ENCODE results near the gene BTBD9. TPM values are rescaled to one million over a fixed set of nuclear protein-coding genes. Genes with fewer than 3 reads are reported as not detected.

BTBD9 gene
- total RNA-seq, 6 experiments from 2014 or later: 11.0 to 12.7 (median 12.5) TPM

DNA sequence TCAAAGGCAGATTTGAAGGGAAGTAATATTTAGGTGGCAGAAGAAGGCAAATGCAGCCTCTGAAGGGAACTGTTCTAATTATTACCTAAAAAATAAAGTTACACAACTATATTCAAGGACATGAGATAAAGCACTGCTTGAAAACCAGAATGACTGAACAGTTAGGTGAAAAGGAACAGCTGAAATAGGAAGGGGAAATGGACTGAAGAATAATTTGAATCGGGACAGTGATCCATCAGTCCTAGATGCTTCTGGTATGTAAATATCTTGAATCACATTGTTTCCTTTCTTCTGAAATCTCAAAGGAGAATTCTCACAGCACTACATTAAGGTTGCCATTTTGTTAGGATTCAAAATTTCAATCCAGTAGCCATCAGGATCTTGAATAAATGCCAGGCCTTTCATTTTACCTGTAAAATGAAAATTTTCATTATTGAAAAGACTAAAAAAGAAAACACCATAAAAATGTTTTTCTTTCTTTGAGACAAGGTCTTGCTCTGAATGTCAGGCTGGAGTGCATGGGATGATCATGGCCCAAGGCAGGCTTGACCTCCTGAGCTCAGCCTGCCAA lies 37.3 kb upstream of the BTBD9 start:
- Mint-ChIP-seq H3K9me3 (no peaks in the 10 kb centered on the region), H3K27ac (no peak overlapping the region), H3K27me3 (ENCODE audit: insufficient read depth) (no peaks in the 10 kb centered on the region; the same call in 1 of the 2 replicates), H3K4me3 (no peak overlapping the region), H3K36me3 (ENCODE audit: low read depth) (peaks cover 13% of the 10 kb centered on the region; the same call in 1 of the 2 replicates), H3K4me1 (ENCODE audit: low read depth) (no peaks in the 10 kb centered on the region)
- TF ChIP-seq, protein P1, sequence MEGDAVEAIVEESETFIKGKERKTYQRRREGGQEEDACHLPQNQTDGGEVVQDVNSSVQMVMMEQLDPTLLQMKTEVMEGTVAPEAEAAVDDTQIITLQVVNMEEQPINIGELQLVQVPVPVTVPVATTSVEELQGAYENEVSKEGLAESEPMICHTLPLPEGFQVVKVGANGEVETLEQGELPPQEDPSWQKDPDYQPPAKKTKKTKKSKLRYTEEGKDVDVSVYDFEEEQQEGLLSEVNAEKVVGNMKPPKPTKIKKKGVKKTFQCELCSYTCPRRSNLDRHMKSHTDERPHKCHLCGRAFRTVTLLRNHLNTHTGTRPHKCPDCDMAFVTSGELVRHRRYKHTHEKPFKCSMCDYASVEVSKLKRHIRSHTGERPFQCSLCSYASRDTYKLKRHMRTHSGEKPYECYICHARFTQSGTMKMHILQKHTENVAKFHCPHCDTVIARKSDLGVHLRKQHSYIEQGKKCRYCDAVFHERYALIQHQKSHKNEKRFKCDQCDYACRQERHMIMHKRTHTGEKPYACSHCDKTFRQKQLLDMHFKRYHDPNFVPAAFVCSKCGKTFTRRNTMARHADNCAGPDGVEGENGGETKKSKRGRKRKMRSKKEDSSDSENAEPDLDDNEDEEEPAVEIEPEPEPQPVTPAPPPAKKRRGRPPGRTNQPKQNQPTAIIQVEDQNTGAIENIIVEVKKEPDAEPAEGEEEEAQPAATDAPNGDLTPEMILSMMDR (IDR thresholded peaks at IDR 0.05): no peak
- DNase-seq: no peak

DNA sequence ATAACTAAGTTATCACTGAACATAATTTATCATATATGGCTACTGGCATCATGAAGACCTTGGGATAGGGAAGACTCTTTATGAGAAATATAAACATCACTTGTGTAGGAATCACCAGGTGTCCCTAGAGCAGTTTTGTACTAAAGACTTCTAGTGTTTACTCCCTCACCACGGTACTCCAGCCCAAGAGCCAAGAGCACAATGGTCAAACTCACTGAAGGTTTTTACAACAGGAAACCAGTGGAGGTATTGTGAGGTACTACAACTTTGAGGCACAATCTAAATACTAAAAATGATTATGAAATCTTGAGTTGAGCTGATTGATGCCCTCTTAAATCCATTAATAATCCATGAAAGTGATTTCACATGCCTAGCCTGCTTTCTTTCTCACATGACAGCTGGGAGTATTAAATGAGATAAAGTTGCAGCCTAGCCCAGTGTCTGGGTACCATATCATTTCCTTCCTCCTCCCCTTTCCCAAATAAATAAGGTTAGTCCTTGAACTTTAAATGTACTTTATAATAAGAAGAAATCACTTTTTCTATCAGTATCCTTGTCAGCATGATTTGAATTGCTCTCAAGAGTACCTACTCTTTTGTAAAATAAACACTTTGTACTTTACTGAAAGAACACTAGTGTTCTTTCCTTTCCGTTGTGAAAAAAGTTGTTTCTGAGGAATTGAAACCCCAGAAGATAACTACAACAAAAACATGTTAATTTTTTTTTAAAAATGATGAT lies 36.7 kb upstream of the BTBD9 start:
- H3K36me3 Mint-ChIP-seq (ENCODE audit: low read depth): peaks cover 7% of the 10 kb centered on the region; the same call in 1 of the 2 replicates

DNA sequence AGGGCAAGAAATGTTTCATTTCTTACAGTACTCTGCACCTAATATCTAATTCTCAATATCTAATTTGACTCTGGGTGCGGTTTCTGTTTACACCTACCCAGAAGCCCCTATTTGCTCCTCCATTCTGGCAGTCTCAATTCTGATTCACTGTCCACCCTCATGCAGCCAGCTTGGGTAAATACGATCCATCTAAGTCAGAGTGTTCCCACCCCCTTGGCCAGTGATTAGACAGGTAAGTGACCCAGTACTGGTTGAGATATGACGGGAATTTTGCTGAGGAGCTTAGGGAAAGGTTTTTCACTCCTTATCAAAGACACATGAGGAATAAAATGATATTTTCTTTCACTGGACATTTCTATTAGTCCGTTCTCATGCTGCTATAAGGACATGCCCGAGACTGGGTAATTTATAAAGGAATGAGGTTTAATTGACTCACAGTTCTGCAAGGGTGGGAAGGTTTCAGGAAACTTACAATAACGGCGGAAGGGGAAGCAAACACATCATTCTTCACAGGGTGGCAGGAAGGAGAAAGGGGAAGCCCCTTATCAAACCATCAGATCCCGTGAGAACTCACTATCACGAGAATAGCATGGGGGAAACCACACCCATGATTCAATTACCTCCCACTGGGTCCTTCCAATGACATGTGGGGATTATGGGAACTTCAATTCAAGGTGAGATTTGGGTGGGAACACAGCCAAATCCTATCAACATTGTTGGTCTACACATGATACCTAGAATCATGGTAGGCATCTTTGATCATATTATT lies 33.9 kb upstream of the BTBD9 start:
- Mint-ChIP-seq H3K4me1 (ENCODE audit: low read depth) (no peaks in the 10 kb centered on the region), H3K9me3 (no peaks in the 10 kb centered on the region), H3K27ac (no peak overlapping the region)

More for the DNA sequence above, 36.7 kb upstream of the BTBD9 start:
- Mint-ChIP-seq H3K4me3 (no peak overlapping the region), H3K4me1 (ENCODE audit: low read depth) (no peaks in the 10 kb centered on the region), H3K27ac (no peak overlapping the region), H3K27me3 (ENCODE audit: insufficient read depth) (no peaks in the 10 kb centered on the region; the same call in 1 of the 2 replicates), H3K9me3 (no peaks in the 10 kb centered on the region)
- no peak for DNase-seq
- TF ChIP-seq, protein P1 (IDR thresholded peaks at IDR 0.05): no peak

DNA sequence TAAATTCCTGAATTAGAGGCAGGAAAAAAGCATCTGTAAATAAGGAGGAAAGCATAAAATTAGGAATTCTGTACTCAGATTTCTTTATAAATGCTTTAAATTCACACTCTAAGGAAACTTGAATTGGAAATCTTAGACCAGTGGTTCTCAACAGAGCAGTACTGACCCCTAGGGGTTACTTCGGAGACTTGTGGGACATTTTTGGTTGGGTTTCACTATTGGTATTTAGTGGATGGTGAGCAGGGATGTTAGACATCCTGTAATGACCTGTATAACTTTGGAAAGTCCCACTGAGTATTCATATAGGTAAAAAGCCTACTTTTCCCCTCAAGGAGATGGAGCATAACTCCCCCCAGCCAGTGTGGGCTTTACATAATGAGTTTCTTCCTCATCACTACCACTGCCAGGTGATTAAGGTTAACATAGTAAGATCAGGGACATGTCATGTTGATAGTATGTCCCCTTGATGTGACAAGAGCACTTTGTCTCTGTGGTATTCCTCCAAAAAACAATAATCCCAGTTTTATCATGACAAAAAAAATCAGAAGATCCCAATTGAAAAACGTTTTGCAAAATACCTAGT lies 32.2 kb upstream of the BTBD9 start:
- Mint-ChIP-seq H3K4me3 (no peak overlapping the region), H3K27ac (no peak overlapping the region), H3K27me3 (ENCODE audit: insufficient read depth) (peaks cover 2% of the 10 kb centered on the region; the same call in 1 of the 2 replicates), H3K36me3 (ENCODE audit: low read depth) (peaks cover 5% of the 10 kb centered on the region; the same call in 1 of the 2 replicates), H3K9me3 (no peaks in the 10 kb centered on the region), H3K4me1 (ENCODE audit: low read depth) (no peaks in the 10 kb centered on the region)
- DNase-seq: peak; percentile 55
- TF ChIP-seq, protein P1 (IDR thresholded peaks at IDR 0.05): peak; percentile 86

More for the DNA sequence above, 33.9 kb upstream of the BTBD9 start:
- no peak overlapping the region for H3K4me3 Mint-ChIP-seq
- peaks cover 7% of the 10 kb centered on the region; the same call in 1 of the 2 replicates for H3K36me3 Mint-ChIP-seq (ENCODE audit: low read depth)
- no peak for DNase-seq
- H3K27me3 Mint-ChIP-seq (ENCODE audit: insufficient read depth): no peaks in the 10 kb centered on the region; the same call in 1 of the 2 replicates
- TF ChIP-seq, protein P1 (IDR thresholded peaks at IDR 0.05): no peak

DNA sequence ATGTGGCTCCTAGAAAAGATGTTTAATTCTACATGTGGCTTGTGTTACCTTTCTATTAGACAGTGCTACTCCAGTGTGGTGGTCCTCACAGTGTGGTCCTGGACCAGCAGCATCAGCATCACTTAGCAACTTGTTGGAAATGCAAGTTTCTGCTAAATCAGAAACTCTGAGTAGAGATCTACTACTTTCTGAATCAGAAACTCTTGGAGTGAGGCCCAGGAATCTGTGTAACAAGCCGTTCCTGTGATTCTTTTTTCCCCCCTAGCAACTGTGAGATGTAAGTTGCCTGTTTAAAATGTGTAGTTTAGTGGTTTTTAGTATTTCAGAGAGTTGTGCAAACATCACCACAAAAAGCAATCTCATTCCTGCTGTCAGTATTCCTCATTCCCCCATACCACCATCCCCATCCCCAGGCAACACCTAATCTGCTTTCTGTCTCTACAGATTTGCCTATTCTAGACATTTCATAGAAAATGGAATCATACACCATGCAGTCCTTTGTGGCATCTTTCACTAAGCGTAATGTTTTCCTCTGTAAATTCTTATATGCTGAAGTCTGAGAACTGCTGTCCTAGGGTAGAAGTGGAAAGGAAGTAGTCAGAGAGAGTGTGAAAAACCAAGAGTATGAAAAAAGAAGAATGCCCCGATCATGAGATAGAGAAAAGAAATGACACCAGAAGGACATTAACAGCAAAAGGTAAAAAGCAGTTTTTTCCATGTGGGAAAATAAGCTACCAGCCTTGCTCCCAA lies 18.9 kb upstream of the BTBD9 start:
- no peak overlapping the region for H3K4me3 Mint-ChIP-seq
- H3K27me3 Mint-ChIP-seq (ENCODE audit: insufficient read depth): peaks cover 2% of the 10 kb centered on the region; the same call in 1 of the 2 replicates
- H3K9me3 Mint-ChIP-seq: no peaks in the 10 kb centered on the region
- H3K36me3 Mint-ChIP-seq (ENCODE audit: low read depth): no peaks in the 10 kb centered on the region
- H3K27ac Mint-ChIP-seq: no peak overlapping the region
- DNase-seq: no peak
- TF ChIP-seq, protein P1 (IDR thresholded peaks at IDR 0.05): no peak
- H3K4me1 Mint-ChIP-seq (ENCODE audit: low read depth): no peaks in the 10 kb centered on the region
